Inferior parietal cortex (tissue), 1 donor: Measurements from ENCODE around the gene ZIC2.

Experiments used
- DNase-seq: peaks from one replicate; pipeline ENCODE4 v3.0.0-alpha.2; 2016; ENCODE audit errors: extremely low spot score

The ZIC2 gene

DNA sequence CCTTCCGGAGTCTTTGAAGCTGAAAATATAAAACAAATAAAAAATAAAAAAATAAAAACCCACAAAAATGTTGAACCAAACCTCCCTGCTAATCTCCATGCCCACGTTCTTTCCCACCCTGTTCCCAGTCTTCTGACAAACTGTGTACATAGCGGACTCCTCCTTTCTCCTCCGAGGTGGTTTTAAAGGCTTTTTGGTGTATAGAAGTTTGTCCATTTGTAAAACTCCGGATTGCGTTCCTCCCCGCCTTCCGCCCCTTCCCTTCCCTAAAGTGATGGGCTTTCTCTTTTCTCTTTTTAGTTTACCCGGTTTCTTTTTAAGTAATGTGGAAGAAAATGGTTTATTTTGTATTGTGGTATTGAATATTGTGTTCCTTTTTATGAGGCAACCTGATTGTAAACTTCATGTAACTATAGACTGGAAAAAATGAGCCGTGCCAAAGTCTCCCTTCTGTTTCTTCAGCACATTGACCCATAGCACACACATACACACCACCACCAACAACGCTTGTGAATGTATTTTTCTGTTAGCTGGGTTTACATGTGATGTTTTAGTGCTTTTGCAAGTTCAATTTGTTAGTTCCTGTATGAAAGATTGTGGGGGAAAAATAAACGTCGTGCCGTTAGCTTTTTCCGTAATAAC lies 4.4 kb downstream of the ZIC2 start:
- no peak for DNase-seq

- DNase-seq, result no peak
These were observed 5.2 kb downstream of the ZIC2 start for GRCh38 chr13:99986741-99987140.

DNA sequence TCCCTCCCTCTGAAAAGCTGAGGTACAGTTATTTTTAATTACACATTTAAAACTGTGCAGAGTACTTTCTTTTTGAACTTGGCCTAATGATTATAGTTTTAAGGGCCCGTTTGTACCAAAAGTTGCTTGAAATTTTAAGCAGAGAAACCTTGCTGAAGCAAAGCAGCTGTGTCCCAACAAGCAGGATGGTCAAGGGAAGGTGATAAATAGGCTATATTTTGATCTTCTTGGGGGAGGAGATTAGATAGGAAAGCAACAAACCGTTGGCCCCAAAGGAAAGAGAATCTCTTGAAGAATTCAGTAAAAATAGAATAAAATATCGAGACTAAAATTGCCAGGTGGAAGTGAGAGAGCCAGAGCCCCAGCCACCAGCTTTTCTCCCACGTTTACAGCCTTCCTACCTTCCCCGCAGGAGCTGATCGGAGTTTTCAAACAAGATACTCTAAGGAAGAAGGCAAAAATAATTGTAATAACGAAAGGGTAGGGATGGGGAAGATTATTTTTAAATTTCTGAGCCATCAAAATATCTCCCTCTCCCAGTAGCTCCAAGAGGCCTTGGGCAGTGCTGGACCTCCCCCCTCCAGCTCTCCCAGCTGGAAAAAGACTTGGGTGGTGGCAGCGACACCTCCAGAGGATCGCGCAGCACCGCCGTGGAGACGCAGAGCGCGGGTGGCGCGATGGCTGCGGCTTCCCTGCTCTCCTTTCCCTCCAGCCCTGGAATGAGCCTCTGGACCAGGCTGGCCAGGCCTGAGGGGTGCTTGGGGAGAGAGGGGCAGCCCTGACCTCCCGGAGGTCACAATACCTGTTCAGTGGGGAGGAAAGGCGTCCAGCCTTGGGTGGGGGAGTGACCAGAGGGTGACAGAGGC lies 5.8 kb downstream of the ZIC2 start:
- no peak for DNase-seq

DNA sequence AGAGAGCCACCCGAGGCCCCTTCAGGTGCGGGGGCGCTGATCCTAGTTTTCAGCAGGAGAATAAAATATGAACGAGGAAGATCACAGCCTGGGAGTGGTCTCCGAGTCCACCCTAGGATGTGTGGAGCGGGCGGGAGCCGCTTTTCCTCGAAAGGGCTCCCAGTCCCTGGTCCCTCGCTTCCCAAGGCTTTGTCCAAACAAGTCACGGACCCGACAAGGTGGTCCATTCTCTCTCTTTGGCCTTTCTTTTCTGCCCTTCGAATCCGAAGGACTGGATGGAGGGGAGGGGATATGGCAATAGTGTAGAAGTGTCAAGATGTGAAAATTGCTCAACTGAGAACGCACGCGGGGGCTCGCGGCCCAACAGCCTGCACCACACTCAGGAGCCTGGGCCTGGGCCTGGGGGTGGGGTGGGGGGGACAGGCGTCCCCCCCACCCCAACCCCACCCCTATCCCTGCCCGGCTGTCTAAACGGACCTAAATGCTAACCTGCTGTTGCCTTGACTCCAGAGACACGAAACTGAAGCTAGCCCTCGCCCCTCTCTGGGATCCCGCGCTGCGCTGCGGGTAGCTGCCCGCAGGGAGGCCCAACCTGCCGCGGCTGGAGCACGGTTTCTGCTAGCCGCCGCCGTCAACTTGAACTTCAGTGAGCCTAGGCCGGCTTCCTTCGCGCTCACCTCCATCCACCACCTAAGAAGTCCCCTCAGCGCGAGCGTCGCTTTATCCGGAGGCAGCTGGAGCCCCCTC lies 7.1 kb downstream of the ZIC2 start:
- DNase-seq, result no peak

DNA sequence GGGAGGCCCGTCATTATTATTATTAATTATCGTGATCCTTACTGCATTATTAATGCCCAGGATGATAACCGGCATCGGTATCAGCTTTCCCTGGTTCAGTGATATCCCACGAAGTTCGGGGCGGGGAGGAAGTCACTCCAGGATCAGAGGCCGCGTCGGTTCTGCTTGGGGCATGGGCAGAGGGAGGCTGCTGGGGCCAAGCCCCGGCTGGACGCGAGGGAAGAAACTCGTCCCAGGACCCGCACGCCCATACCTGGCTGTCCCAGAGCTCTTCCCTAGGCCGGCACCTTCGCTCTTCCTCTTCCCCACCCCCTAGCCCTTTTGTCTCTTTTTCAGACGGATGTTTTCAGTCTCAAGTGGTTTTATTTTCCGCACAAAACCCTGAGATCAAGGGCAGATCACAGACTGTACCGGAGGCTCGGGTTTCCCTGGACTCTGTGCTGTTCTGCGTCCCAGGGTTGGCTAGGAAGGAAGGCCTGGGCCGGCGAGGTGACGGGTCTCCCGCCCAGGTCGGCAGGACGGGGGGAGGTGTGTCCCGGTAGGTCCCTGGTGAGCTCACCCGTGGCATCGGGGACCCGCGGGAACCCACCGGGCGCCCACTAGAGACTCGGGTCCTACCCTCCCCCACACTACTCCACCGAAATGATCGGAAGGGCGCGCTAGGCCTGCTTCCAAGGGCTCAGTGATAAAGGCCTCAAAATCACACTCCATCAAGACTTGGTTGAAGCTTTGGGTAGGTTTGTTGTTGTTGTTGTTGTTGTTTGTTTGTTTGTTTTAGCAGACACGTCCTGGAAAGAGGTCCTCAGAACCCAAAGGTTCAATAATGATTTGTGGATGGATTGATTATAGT lies 7.9 kb downstream of the ZIC2 start:
- no peak for DNase-seq

DNA sequence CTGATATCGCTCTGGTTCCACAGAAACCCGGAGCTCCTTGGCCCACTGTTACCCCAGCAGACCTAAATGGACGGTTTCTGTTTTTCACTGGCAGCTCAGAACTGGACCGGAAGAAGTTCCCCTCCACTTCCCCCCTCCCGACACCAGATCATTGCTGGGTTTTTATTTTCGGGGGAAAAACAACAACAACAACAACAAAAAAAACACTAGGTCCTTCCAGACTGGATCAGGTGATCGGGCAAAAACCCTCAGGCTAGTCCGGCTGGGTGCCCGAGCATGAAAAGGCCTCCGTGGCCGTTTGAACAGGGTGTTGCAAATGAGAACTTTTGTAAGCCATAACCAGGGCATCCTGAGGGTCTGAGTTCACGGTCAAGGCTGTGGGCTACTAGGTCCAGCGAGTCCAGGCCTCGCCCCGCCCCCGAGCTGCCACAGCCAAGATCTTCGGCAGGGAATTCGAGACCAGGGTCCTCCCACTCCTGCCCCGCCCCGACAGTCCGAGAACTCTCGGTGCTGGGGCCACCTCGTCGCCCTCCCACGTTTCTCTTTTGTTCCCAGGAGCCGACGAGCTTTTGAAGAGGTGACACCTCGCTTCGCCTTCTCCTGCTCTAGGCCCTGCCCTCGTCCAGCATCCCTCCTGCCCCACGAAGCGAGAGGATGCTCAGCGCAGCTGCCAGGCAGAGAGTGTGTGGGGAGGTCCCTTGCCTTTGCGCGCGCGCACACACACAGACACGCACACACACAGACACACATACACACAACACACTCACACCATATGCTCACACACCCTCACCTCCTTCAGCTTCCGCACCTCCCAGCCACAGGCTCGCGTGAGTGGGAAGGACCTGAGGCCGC lies 8.8 kb downstream of the ZIC2 start:
- DNase-seq, result no peak

GRCh38 chr13:99991013-99991827 lies 9.6 kb downstream of the ZIC2 start:
- no peak for DNase-seq

DNA sequence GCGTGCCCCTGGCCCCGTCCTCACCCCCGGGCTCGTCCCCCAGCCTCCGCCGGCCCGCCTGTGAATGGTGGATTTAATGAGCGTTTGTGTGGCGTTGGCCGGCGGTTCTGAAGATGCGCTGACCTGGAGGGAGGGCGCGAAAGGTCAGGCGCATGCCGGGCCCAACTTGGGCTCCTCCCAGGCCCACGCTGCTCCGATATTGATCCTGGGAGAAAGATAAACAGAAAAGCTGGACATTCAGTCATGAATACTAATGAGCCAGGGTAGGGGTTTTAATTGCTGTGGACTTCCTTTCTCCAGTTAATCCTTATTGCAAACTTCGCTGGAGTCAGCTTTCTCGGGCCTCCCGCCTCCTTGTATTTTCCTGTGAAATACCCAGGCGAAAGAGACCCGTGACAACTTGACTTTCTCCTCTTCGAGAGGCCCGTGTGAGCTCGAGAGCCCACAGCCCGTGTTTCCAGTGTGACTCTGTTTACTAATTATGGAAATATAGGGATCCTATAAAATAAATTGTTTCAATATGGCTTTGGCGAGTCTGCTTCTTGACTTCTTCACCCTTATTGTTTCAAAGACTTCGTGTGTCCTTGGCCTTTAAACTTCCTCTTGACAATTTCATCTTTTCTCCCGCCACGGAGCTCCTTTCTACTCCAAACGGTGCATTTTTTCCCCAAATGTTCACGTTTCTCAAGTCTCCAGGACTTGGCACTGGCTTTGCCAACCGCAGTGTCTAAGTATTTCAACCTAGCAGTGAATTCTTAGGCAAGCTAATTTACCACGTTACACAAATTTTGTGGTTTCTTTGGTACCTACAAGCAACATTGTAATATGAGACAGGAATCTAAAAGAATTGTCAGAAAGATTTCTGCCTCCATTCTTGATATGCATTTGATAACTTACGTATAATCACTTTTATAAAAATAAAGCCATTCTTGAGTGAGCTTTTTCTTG lies 10.5 kb downstream of the ZIC2 start:
- no peak for DNase-seq

DNA sequence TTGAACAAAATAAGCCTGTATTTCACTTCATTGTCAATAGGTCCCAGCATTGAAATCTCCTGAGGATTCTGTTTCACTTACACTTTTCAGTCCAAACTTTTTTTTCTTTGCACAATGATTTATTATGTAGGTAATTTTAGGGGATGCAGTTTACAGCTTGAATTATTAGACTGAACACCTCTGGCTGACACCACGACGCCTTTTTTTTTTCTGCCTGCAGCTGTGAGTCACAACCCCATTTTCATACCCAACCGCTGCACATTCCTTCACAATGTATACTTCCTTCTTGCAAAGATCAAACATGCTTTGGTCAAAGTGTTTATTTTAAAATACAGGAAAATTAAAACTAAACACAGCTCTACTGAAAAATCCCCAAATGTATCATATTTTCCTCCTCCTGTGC lies 11.4 kb downstream of the ZIC2 start:
- DNase-seq, result no peak

DNA sequence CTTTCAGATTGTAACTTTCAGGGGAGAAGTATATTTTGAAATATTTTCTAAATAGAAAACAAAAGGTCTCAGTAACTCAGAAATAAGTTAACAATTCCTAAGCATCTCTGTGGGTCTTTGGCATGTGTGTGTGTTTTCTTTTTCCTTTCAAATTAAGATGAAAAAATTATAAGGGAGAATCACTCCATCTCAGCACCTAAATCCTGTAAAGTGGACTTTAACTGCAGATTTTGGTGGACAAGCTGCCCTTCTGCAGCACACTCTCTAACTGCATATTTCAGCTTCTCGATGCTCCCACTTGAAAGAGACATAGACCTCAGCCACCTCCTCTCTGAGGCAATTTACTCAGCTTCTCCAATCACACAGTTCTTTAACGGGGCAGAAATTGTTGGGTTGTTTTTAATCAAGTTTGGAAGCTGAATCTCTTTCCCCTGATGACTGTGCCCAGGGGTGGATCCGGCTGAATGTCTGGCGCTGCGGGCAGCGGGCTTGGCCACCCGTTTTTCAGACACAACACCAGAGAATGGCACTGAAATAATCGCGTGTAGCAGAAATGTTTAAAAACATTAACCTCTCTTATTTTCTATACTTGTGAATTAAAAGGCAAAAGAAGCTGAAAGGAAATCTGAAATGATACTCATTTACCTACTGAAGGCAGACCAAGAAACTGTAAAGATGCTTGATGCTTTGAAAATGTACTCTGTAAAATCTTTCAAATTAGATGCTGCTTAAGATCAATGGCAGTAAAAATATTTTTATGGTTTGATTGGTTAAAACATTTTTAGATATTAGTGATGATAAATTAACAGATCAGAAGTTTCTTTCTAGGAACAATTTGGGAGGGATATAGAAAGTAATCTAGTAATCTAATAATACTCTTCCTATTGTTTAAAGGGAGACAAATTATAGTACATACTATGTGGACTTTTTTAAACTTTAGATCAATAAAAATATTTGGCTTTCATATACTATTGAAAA lies 12.4 kb downstream of the ZIC2 start:
- DNase-seq, result no peak

DNA sequence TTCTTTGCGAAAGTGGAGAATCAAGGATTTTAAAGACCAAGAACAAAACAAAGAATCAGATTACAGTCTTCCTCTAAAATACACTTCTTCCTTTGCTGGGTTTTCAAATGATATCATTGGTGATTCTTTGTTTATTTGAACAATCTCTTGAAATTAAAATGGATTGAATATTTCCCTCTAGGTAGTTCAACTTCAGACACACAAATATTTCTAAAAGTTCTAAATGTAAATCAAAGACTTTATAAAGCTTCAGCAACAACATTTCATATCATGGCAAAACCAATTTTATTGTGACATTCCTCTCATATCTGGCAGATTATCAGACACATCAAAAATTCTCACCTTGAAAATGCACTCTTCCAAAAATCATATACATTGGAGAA lies 13.0 kb downstream of the ZIC2 start:
- no peak for DNase-seq

GRCh38 chr13:99995104-99995588 lies 13.6 kb downstream of the ZIC2 start:
- no peak for DNase-seq

- no peak for DNase-seq
These were observed 14.2 kb downstream of the ZIC2 start for GRCh38 chr13:99995589-99996380.

GRCh38 chr13:99996381-99996973 lies 14.9 kb downstream of the ZIC2 start:
- DNase-seq, result no peak

DNA sequence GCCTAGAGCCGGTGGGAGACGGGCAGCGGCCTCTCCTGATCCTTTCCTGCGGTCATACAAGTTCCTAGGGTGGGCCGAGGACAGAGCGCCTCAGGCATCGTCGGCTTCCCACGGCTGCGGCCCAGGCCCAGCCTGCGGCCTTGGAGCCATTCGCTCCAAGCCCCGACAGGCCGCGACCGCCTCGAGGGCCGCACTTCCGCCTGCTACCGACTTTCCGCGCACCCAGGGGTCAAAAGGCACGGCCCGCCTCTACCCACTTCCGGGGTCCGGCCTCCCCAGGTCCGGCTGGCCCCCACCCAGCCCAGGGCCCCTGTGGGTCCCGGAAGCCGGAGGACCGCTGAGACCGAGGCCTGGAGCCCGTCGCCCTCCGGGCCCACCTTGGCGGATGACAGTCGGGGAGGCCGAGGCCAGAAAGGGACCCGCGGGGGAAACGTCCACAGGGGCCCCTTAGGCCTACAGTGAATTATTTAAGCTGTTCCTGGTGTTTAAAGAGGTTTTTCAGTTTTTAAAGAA lies 16.2 kb downstream of the ZIC2 start:
- no peak for DNase-seq

- no peak for DNase-seq
These were observed 16.7 kb downstream of the ZIC2 start for GRCh38 chr13:99998261-99998660.
